Astrocyte of the cerebellum (primary cell): Measurements from ENCODE around the gene DMD.

Experiments used
- DNase-seq: peaks from one replicate; pipeline ENCODE4 v3.0.0-alpha.2; 2011; ENCODE audit warnings: low read depth
- H3K4me3 ChIP-seq: 2 replicates; pipeline ENCODE4 v1.5.1; 2011; ENCODE audit warnings: mild to moderate bottlenecking, low read depth, low read length, moderate library complexity
- CTCF ChIP-seq: IDR thresholded peaks from 2 replicates; pipeline ENCODE4 v1.5.1; 2012; ENCODE audit warnings: low read length, low read depth, moderate library complexity, mild to moderate bottlenecking; ENCODE audit errors: missing control alignments
- in situ Hi-C: cut with HindIII; loops from 2 replicates; pipeline ENCODE4 v1.10.0; 2017; ENCODE audit warnings: low sequenced_read_pairs

The DMD gene

GRCh38 chrX:31138124-31138523 is 2073.2 kb downstream of the DMD start:
- no peak for TF ChIP-seq CTCF
- in situ Hi-C loops, result no loop called here
- H3K4me3 ChIP-seq, result no peak overlapping the region
- no peak for DNase-seq

GRCh38 chrX:31136144-31136611 is 2075.2 kb downstream of the DMD start:
- no peak overlapping the region for H3K4me3 ChIP-seq
- TF ChIP-seq CTCF, result no peak
- in situ Hi-C loops, result no loop called here
- no peak for DNase-seq

- in situ Hi-C loops, result no loop called here
- no peak for TF ChIP-seq CTCF
- no peak for DNase-seq
Observed at GRCh38 chrX:31132821-31133241, 2078.5 kb downstream of the DMD start.

GRCh38 chrX:31130457-31131220 is 2080.7 kb downstream of the DMD start:
- no peak for DNase-seq
- H3K4me3 ChIP-seq, result no peak overlapping the region
- no peak for TF ChIP-seq CTCF
- in situ Hi-C loops, result no loop called here

More at GRCh38 chrX:31132821-31133241, 2078.5 kb downstream of the DMD start:
- no peak overlapping the region for H3K4me3 ChIP-seq

GRCh38 chrX:31128855-31129254 is 2082.5 kb downstream of the DMD start:
- no peak overlapping the region for H3K4me3 ChIP-seq
- DNase-seq, result no peak
- in situ Hi-C loops, result no loop called here

GRCh38 chrX:31127716-31128115 is 2083.6 kb downstream of the DMD start:
- no peak for DNase-seq
- TF ChIP-seq CTCF, result no peak
- H3K4me3 ChIP-seq, result no peak overlapping the region
- in situ Hi-C loops, result no loop called here

More at GRCh38 chrX:31128855-31129254, 2082.5 kb downstream of the DMD start:
- no peak for TF ChIP-seq CTCF
